Renal cortical epithelial cell (primary cell): ENCODE measurements around the gene ULK4. TPM values are rescaled to one million over a fixed set of nuclear protein-coding genes. Genes with fewer than 3 reads are reported as not detected.
"Not testable (repeated sequence)": the region's sequence is repeated elsewhere in the genome, so short reads cannot be mapped to it uniquely, and the experiment has no call there.

Experiments
- DNase-seq: peaks from one replicate; pipeline ENCODE4 v3.0.0-alpha.2; 2011; ENCODE audit warnings: low read depth
- total RNA-seq: library from RNA; depleted of rRNA; stranded (reverse); fragments of >200 nt; gene quantifications from 2 replicates; pipeline ENCODE4 v1.2.3, GENCODE V29; 2014

The ULK4 gene
- 16.8 and 20.5 TPM in 2 replicates for total RNA-seq

- DNase-seq = peak; percentile 99
These were observed at the start of gene ULK4 for GRCh38 chr3:41961751-41962679. Gene ULK4, minus strand, starts transcription at chr3:41962103. Its CDS starts 7,344 bp downstream, at chr3:41954759.

- DNase-seq = no peak
These were observed 48.6 kb upstream of the ULK4 start for GRCh38 chr3:42010530-42010929.

- no peak for DNase-seq
These were observed 47.6 kb upstream of the ULK4 start for GRCh38 chr3:42009456-42009855.

- no peak for DNase-seq
These were observed 45.9 kb upstream of the ULK4 start for GRCh38 chr3:42007785-42008184.

- no peak for DNase-seq
These were observed 43.5 kb upstream of the ULK4 start for GRCh38 chr3:42005401-42005800.

GRCh38 chr3:42002790-42003189 is 40.9 kb upstream of the ULK4 start:
- DNase-seq = no peak

GRCh38 chr3:42001777-42002176 is 39.9 kb upstream of the ULK4 start:
- no peak for DNase-seq

- DNase-seq = no peak
These were observed 38.0 kb upstream of the ULK4 start for GRCh38 chr3:41999909-42000308.

GRCh38 chr3:41997702-41998550 is 36.0 kb upstream of the ULK4 start:
- no peak for DNase-seq

- DNase-seq = no peak
These were observed 29.5 kb upstream of the ULK4 start for GRCh38 chr3:41991437-41991836.

GRCh38 chr3:41989518-41989917 is 27.6 kb upstream of the ULK4 start:
- DNase-seq = no peak

GRCh38 chr3:41987627-41988026 is 25.7 kb upstream of the ULK4 start:
- DNase-seq = no peak

GRCh38 chr3:41986561-41986960 is 24.7 kb upstream of the ULK4 start:
- no peak for DNase-seq

- no peak for DNase-seq
These were observed 23.1 kb upstream of the ULK4 start for GRCh38 chr3:41985018-41985417.

- not testable (repeated sequence) for DNase-seq
These were observed 21.2 kb upstream of the ULK4 start for GRCh38 chr3:41983091-41983490.

GRCh38 chr3:41977401-41977800 is 15.5 kb upstream of the ULK4 start:
- DNase-seq = not testable (repeated sequence)

- DNase-seq = no peak
These were observed 13.7 kb upstream of the ULK4 start for GRCh38 chr3:41975416-41976103.

- DNase-seq = no peak
These were observed 12.3 kb upstream of the ULK4 start for GRCh38 chr3:41974223-41974622.

GRCh38 chr3:41972802-41973201 is 10.9 kb upstream of the ULK4 start:
- no peak for DNase-seq

GRCh38 chr3:41966206-41966605 is 4.3 kb upstream of the ULK4 start:
- DNase-seq = no peak

- DNase-seq = no peak
These were observed 1.9 kb upstream of the ULK4 start for GRCh38 chr3:41963823-41964222.
